Stimulated activated naive B cell treated with anti-CD40 and anti-IgM and Interleukin-4, amounts not matched to agents 10 μg/mL and 1 μg/mL and 100 μg/mL, for 72 hours (primary cell): Measurements from ENCODE around the gene CELF4.
A peak's percentile ranks its signal among the peaks of the same experiment; 100 is the strongest.

Experiments used
- ATAC-seq, 2 donors: fragments of 150-1000 bp; cut with Tn5 transposase; replicated peaks; 2 replicates each; pipeline ENCODE4 v1.10.0; 2021; ENCODE audit warnings: moderate library complexity in 1 of 2
- DNase-seq: peaks from one replicate; pipeline ENCODE4 v3.0.0; 2021
- H3K27ac Mint-ChIP-seq: one replicate; pipeline ENCODE4 v1.8.0; 2022; ENCODE audit warnings: mild to moderate bottlenecking, mixed read lengths
- H3K27me3 Mint-ChIP-seq, 2 donors: one replicate each; pipeline ENCODE4 v1.8.0; 2022; ENCODE audit warnings: mixed read lengths in 2 of 2
- H3K36me3 Mint-ChIP-seq, 2 donors: one replicate each; pipeline ENCODE4 v1.8.0; 2022; ENCODE audit warnings: mixed read lengths in 2 of 2, mild to moderate bottlenecking in 1 of 2
- H3K4me1 Mint-ChIP-seq, 2 donors: one replicate each; pipeline ENCODE4 v1.8.0; 2022; ENCODE audit warnings: mixed read lengths in 2 of 2, mild to moderate bottlenecking in 1 of 2
- H3K4me3 Mint-ChIP-seq, 2 donors: one replicate each; pipeline ENCODE4 v1.8.0; 2022; ENCODE audit warnings: mild to moderate bottlenecking in 2 of 2, mixed read lengths in 2 of 2, moderate library complexity in 1 of 2
- H3K9me3 Mint-ChIP-seq, 2 donors: one replicate each; pipeline ENCODE4 v1.8.0; 2022; ENCODE audit warnings: mixed read lengths in 2 of 2, mild to moderate bottlenecking in 1 of 2

Gene CELF4

DNA sequence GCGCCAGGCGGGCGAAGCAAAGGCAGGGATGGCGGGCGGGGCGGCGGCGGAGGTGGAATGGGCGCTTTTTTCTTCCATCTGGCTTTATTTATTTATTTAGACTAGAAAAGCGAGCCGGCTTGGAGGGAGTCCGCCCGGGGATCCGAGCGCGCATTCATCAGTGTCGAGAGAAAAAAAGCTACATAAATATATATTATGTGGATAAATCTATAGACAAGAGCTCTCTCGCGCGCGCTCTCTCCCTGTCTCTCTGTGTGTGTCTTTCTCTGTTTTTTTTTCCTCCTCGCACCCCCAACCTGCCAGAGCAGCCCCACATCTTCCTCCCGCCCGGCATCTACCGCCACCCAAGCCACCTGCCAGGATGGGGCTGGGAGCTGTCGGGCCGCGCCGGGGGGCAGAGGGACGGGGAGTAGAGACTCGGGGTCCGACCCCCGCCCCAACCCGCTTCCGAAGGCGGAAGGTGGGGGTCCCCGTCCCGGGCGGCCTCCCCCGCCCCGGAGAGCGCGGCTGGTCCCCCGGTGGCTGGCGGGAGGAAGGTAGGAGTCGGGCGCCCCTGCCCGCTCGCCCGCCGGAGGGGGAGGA is 972 bp upstream of the CELF4 start:
- peaks cover 9 to 21% of the 10 kb centered on the region in 2 donors for H3K4me1 Mint-ChIP-seq
- peaks cover 73 to 78% of the 10 kb centered on the region in 2 donors for H3K27me3 Mint-ChIP-seq
- DNase-seq (no peak), ATAC-seq (no peak)
- H3K36me3 Mint-ChIP-seq, result peaks cover 0 to 1% of the 10 kb centered on the region in 2 donors
- H3K27ac Mint-ChIP-seq, result no peak overlapping the region
- peak overlapping the region; percentile 58 to 69 for H3K4me3 Mint-ChIP-seq
- peaks cover 0 to 2% of the 10 kb centered on the region in 2 donors for H3K9me3 Mint-ChIP-seq

DNA sequence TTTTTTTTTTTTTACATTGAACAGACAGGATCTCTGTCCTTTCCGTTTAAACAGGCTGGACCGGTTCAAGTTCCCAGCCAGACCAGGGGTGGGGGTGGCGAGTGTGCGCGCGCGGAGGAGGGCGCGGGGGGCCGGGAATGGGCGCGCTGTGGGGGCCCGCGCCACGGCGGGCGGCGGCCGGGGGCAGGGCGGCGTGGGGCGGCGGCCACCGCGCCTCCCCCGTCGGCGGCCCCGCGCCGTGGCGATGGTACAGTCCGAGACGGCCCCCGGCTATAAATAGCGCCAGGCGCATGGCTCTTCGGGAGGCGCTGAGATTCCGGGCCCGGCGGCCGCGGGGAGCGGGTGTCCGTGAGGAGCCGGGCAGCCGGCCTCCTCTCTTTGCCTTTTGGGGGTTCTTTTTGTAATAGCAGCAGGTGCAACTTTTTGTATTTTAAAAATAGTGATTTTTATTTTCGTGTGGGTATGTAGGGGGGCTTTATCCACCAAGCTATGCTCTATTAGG is 430 bp upstream of the CELF4 start:
- Mint-ChIP-seq H3K9me3 (peaks cover 0 to 2% of the 10 kb centered on the region in 2 donors), H3K36me3 (peaks cover 0 to 1% of the 10 kb centered on the region in 2 donors), H3K27me3 (peaks cover 70 to 77% of the 10 kb centered on the region in 2 donors), H3K27ac (no peak overlapping the region), H3K4me1 (peaks cover 9 to 21% of the 10 kb centered on the region in 2 donors), H3K4me3 (peak overlapping the region; percentile 39 to 69)
- ATAC-seq (no peak), DNase-seq (no peak)

DNA sequence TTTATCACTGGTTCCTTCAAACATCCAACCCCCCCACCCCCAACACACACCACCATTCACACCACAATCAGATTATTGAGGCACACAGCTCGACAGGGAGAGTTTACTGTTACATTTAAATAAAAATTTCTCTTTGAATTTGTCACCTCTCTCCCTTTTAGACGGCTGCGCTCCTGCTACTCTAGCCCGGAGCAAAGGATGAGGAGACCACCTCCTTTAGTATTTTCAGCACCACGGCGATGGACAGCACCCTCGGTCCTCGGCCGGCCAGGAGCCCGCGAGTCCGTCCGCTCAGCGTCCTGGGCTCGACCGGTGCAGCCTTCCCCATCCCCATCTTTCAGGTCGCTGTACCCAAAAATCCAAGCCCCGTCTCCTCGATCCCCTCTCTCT is 892 bp downstream of the CELF4 start:
- DNase-seq (no peak), ATAC-seq (no peak)
- Mint-ChIP-seq H3K27ac (no peak overlapping the region), H3K9me3 (peaks cover 0 to 2% of the 10 kb centered on the region in 2 donors), H3K4me1 (peaks cover 9 to 21% of the 10 kb centered on the region in 2 donors), H3K4me3 (peak overlapping the region in 1 of 2 donors; percentile 11), H3K27me3 (peaks cover 57 to 63% of the 10 kb centered on the region in 2 donors), H3K36me3 (peaks cover 0 to 1% of the 10 kb centered on the region in 2 donors)

DNA sequence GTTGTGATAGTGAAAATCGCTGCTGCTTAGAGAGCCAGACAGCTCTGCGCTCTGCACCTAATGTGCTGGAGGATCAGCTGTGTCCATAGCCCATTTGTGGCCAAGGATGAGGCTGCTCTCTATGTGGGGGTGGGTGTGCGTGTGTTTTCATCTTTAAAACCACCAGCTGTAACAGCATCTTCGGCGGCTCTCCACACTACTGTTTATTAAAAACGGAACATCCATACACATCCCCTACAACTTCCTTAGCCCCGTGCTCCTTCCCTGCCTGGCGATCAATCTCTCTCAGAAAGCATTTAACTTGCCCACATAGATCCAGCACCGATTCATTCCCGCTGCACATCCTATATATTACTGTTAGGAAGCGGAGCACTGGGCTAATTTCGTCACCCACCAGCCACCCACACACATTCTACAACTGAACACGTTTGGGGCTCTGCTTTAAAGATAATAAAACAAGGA is 1.6 kb downstream of the CELF4 start:
- Mint-ChIP-seq H3K4me3 (no peak overlapping the region), H3K27ac (no peak overlapping the region), H3K4me1 (peaks cover 11 to 21% of the 10 kb centered on the region in 2 donors), H3K36me3 (peaks cover 0 to 1% of the 10 kb centered on the region in 2 donors), H3K9me3 (peaks cover 0 to 6% of the 10 kb centered on the region in 2 donors), H3K27me3 (peaks cover 55 to 62% of the 10 kb centered on the region in 2 donors)
- ATAC-seq (no peak), DNase-seq (no peak)

DNA sequence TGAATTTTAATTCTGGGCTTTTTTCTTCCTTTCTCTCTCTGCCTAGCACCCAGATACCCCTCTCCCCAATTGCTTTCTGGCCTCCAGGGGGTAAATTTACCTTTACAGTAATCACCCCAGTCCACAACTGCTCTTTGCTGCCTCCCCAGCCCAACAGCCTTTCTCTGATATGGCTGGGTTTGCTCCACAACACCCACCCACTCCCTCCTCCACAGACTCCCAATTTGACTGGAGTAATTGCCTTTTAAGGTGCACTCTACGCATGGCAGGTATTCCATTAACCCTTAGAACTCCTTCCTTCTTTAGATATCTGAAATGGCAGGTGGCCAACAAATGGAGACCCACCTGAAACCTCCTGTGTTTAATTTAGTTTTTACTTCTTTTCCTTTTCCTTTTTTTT is 3.6 kb downstream of the CELF4 start:
- DNase-seq (no peak), ATAC-seq (no peak)
- peaks cover 0 to 1% of the 10 kb centered on the region in 2 donors for H3K36me3 Mint-ChIP-seq
- H3K27me3 Mint-ChIP-seq, result peaks cover 43 to 56% of the 10 kb centered on the region in 2 donors
- no peak overlapping the region for H3K27ac Mint-ChIP-seq
- H3K9me3 Mint-ChIP-seq, result peaks cover 0 to 7% of the 10 kb centered on the region in 2 donors
- no peak overlapping the region for H3K4me3 Mint-ChIP-seq
- peaks cover 9 to 12% of the 10 kb centered on the region in 2 donors for H3K4me1 Mint-ChIP-seq

DNA sequence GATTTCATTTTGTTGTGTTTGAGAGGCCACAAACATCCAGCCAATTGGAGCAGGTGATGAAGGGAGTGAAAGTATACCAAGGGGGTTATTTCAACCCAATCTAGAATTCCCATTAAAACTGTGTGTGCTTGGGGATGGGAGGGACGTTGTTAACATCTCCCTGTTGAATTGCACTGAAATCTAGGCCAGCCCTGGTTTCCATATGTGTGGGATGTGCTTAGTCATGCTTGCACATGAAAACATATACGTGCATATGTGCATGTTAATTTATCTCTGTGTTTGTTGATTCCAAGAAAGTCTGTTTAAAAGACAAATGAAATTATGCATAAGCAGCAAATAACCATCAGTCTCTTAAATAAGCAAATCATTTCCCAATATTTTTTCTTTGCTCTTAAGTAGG is 5.6 kb downstream of the CELF4 start:
- H3K36me3 Mint-ChIP-seq, result no peaks in the 10 kb centered on the region
- no peak for DNase-seq
- no peak overlapping the region for H3K4me3 Mint-ChIP-seq
- peaks cover 31 to 46% of the 10 kb centered on the region in 2 donors for H3K27me3 Mint-ChIP-seq
- no peak for ATAC-seq
- peaks cover 0 to 7% of the 10 kb centered on the region in 2 donors for H3K9me3 Mint-ChIP-seq
- peaks cover 3% of the 10 kb centered on the region in 2 donors for H3K4me1 Mint-ChIP-seq
- H3K27ac Mint-ChIP-seq, result no peak overlapping the region

DNA sequence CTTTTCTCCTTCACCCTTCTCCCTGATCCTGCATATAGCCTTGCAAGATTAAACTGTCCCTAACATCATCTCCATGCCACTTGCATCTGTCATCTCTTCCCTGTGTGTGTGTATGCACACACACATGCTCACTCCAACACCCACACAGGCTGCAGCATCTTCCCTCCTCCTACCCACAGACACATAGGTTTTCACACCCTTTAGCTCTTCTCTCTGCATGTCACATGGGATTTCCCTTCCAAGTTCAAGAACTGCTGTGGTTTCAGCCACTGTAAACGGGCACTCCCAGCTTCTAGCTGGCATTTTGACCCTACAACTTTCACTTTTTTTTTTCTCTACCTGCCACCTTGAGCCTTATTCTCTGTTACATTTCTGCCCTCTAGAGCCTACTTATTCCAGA is 6.4 kb downstream of the CELF4 start:
- ATAC-seq, result peak in 1 of 2 donors; percentile 36

DNA sequence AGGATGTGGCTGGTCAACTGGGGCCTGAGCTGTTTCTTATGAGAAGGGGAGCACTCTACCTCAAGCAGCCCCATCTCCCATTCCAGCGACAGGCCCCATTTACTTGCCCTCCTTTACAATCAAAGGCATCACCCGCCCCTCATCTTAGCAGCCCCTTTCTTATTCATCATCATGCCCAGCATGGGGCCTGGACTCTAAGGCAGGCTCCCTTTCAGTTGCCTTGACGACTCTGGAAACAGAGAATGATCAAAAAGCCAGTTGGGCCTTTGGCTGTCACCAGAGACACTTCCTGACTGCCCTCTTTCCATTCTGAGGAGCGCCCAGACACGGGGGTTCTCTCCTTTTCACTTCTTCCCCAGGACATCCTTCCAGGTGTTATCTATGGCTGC is 11.2 kb downstream of the CELF4 start:
- H3K4me3 Mint-ChIP-seq, result no peak overlapping the region
- no peak for ATAC-seq
- no peaks in the 10 kb centered on the region for H3K36me3 Mint-ChIP-seq

More for the DNA sequence above, 6.4 kb downstream of the CELF4 start:
- Mint-ChIP-seq H3K27ac (no peak overlapping the region), H3K4me1 (peaks cover 0 to 2% of the 10 kb centered on the region in 2 donors), H3K36me3 (no peaks in the 10 kb centered on the region), H3K9me3 (peaks cover 0 to 5% of the 10 kb centered on the region in 2 donors), H3K4me3 (no peak overlapping the region), H3K27me3 (peaks cover 23 to 38% of the 10 kb centered on the region in 2 donors)
- no peak for DNase-seq

DNA sequence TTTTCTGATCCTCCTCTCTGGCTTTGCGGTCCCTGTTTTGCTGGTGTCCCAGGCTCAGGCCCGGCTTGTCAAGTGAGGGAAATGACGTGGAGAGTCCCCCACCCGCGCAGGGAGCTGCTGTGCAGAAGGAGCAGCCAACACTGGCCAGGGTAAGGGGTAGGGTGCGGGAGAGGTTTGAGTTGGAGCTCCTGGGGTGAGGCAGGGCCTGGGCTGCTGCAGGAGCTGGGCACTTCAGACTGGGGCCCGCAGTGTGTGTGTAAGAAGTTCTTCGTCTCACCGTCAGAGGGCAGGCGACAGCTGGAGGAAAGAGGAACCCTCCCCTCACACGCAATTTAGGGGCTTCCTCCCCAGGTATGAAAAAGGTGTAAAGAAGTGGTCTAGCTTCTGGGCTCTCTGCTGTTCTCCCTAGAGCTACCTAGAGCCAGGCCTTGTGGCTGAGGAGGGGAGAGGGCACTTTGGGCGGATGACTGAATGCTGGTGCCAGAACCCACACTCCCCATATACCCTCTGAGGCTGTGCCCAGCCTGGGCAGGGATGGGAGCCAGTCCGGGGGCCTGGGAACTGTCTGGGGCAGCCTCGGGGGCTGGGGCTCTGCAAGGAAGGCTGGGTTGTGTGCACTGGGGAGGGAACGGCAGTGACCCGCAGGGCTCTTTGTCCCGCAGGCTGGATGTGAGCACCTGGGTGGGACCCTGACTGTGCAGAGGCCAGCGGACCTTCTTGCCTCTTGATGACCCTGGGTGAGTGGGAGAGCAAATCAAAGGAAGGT is 11.8 kb downstream of the CELF4 start:
- H3K4me1 Mint-ChIP-seq, result no peaks in the 10 kb centered on the region
- no peaks in the 10 kb centered on the region for H3K36me3 Mint-ChIP-seq
- peaks cover 4 to 17% of the 10 kb centered on the region in 2 donors for H3K27me3 Mint-ChIP-seq
- H3K4me3 Mint-ChIP-seq, result no peak overlapping the region
- DNase-seq, result no peak
- no peak overlapping the region for H3K27ac Mint-ChIP-seq
- peak; percentile 29 to 37 for ATAC-seq
- H3K9me3 Mint-ChIP-seq, result peaks cover 0 to 3% of the 10 kb centered on the region in 2 donors

More for the DNA sequence above, 11.2 kb downstream of the CELF4 start:
- DNase-seq, result no peak
- Mint-ChIP-seq H3K27me3 (peaks cover 8 to 23% of the 10 kb centered on the region in 2 donors), H3K9me3 (peaks cover 0 to 6% of the 10 kb centered on the region in 2 donors), H3K4me1 (peaks cover 0 to 2% of the 10 kb centered on the region in 2 donors), H3K27ac (no peak overlapping the region)

DNA sequence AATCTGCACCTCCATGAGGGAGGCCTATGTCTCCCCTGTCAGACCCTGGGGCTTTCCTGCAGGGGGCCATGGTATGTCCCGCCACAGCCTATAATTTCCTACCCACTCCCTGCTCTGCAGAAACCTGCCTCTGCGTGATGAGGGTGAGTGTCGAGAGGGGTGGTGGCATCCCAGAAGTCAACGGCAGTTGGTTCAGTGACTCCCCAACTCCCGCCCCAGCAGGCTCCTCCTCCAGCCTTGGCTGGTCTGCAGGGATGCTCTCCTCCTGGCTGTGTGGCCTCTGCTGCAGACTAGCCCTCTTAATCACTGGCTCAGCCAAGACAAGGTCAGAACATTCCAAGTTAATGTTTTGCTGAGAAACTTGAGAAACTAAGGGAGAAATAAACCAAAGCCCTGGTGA is 13.3 kb downstream of the CELF4 start:
- Mint-ChIP-seq H3K27me3 (peaks cover 4 to 12% of the 10 kb centered on the region in 2 donors), H3K4me3 (no peak overlapping the region), H3K4me1 (no peaks in the 10 kb centered on the region), H3K9me3 (peaks cover 0 to 2% of the 10 kb centered on the region in 2 donors), H3K27ac (no peak overlapping the region), H3K36me3 (no peaks in the 10 kb centered on the region)
- no peak for DNase-seq
- ATAC-seq, result no peak

DNA sequence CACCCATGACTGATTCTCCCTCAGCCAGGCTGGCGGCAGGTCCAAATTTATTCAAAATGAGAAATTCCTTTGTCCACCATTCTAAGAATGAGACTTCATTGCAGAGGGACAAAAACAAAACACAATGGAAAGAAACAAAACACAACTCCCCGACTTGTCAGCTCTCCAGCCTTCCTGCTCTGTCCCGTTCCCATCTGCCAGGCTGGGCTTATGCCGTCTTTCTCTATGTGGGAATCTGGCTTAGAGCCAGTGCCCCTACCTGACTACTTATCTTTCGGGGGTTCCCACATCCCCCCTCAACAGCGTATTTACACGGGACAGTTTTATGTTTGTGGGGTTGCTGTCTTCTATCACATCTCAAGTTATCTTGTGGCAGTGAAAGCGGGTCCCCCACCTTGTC is 13.8 kb downstream of the CELF4 start:
- H3K4me1 Mint-ChIP-seq, result no peaks in the 10 kb centered on the region
- no peak overlapping the region for H3K4me3 Mint-ChIP-seq
- ATAC-seq (no peak), DNase-seq (no peak)
- no peaks in the 10 kb centered on the region for H3K36me3 Mint-ChIP-seq
- no peak overlapping the region for H3K27ac Mint-ChIP-seq
- H3K9me3 Mint-ChIP-seq, result peaks cover 0 to 2% of the 10 kb centered on the region in 2 donors
- H3K27me3 Mint-ChIP-seq, result peaks cover 4 to 12% of the 10 kb centered on the region in 2 donors

DNA sequence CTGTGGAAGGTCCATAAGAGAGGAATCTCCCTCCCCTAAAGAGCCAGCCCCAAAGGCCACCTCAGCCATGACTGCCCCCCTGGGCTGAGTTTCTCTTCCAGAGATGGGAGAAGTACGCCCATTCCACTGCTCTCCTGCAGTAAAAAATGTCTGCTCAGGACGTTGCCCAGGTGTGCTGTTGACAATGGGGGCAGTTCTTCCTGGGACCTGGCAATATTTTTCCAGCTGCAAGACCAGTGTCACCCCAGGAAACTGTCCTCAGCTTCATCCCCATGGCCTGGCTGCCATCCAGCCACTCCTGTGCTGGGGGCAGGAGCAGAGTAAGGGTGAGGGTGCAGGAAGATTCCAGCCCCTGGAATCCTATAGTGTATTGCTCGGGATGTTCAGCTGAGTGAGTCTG is 14.3 kb downstream of the CELF4 start:
- ATAC-seq, result no peak
- peaks cover 4 to 12% of the 10 kb centered on the region in 2 donors for H3K27me3 Mint-ChIP-seq
- no peaks in the 10 kb centered on the region for H3K4me1 Mint-ChIP-seq

DNA sequence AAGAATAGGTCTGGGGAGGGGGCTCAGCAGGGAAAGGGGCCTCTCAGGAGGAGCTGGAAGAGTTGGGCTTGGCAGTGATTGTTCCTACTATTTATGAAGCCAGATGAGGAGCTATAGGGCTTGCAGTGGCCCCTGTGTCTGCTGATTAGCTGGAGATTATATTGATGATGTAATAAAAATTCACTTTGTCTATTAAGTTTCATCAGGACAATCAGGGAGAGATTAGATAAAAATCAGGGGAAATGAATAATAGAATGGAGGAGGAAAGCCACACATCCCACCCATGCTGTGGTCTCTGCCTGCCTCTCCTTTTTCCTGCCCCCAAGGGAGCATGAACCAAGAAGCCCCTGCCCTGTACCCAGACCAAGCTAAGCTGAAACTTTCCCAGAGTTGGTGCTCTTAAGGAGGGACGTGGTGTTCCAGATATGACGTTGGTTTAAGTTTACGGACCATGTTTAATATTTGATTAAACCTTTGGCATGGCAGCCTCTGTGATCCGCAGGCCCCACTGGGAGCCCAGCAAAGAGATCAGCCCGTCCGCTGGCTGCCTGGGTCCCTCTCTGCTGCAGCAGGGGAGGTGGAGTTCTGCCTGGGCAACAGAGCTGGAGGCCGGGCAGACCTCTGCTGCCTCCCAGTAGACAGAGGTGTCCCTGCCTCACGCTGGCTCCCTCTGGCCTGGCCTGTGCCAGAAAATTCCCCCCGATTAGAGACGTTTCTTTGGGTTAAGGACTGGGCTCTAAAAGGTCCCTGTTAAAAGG is 15.3 kb downstream of the CELF4 start:
- Mint-ChIP-seq H3K36me3 (no peaks in the 10 kb centered on the region), H3K4me1 (no peaks in the 10 kb centered on the region), H3K4me3 (no peak overlapping the region), H3K9me3 (peaks cover 0 to 5% of the 10 kb centered on the region in 2 donors), H3K27ac (no peak overlapping the region), H3K27me3 (peaks cover 4 to 12% of the 10 kb centered on the region in 2 donors)
- DNase-seq (no peak), ATAC-seq (no peak)

More for the DNA sequence above, 14.3 kb downstream of the CELF4 start:
- no peak for DNase-seq
- Mint-ChIP-seq H3K36me3 (no peaks in the 10 kb centered on the region), H3K4me3 (no peak overlapping the region), H3K9me3 (peaks cover 0 to 2% of the 10 kb centered on the region in 2 donors), H3K27ac (no peak overlapping the region)

DNA sequence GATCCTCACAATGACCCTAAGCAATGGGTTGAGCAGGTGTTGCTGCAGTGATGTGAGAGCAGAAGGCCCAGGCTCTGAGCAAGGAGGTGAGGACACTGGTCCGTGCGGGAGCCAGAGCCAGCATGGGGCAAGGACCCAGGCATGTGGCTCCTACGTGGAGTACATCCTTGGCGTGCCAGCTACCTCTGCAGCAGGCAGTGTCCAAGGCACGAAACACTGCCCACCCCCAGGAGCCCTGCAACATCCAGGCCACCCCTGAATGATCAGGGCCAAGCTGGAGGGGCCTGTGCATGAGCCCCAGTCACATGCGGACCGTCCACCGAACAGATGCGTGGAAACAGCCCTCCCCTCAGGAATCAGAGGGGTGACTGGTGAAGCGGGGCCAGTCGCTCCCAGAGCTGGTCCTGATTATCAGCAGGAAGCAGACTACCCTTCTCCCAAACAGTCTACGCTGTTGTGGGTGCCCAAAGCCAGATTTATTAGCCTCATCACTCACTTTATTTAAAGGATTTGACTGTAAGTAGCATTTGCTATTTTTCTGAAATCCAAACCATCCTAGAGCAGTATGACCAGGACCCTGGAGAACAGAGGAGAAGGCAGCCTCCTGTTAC is 16.8 kb downstream of the CELF4 start:
- Mint-ChIP-seq H3K4me1 (no peaks in the 10 kb centered on the region), H3K4me3 (no peak overlapping the region), H3K27me3 (peaks cover 4 to 12% of the 10 kb centered on the region in 2 donors), H3K9me3 (peaks cover 0 to 5% of the 10 kb centered on the region in 2 donors), H3K36me3 (no peaks in the 10 kb centered on the region), H3K27ac (no peak overlapping the region)
- DNase-seq, result no peak
- ATAC-seq, result no peak
